ENCODE results near the gene ATP6AP1.
A peak's percentile ranks its signal among the peaks of the same experiment; 100 is the strongest.

Gene ATP6AP1

GRCh38 chrX:154482786-154483185 is 54.3 kb downstream of the ATP6AP1 start:
- Histone ChIP-seq H3F3A (ENCODE audit: control insufficient read depth, insufficient read depth) (no peaks in the 10 kb centered on the region; the same call in 1 of the 2 replicates), H3K9me3 (ENCODE audit: control insufficient read depth, insufficient read depth, low read length) (no peaks in the 10 kb centered on the region), H4K20me1 (ENCODE audit: control insufficient read depth, insufficient read depth, low read depth, low read length) (no peaks in the 10 kb centered on the region), H3K4me1 (ENCODE audit: control insufficient read depth, low read length) (peaks cover 64% of the 10 kb centered on the region), H3K4me3 (ENCODE audit: low read length) (no peak overlapping the region), H3K27ac (ENCODE audit: low read depth, low read length) (no peak overlapping the region), H3K4me2 (ENCODE audit: low read length) (no peak overlapping the region; the same call in 1 of the 2 replicates), H3K36me3 (ENCODE audit: control insufficient read depth, low read length) (peaks cover 31% of the 10 kb centered on the region), H3K79me2 (ENCODE audit: control insufficient read depth, low read length) (peaks cover 41% of the 10 kb centered on the region), H3K9me2 (replicated peaks; ENCODE audit: control insufficient read depth, low read length) (no peaks in the 10 kb centered on the region), H3K27me3 (ENCODE audit: control insufficient read depth, low read length) (no peaks in the 10 kb centered on the region)
- TF ChIP-seq, protein P1, sequence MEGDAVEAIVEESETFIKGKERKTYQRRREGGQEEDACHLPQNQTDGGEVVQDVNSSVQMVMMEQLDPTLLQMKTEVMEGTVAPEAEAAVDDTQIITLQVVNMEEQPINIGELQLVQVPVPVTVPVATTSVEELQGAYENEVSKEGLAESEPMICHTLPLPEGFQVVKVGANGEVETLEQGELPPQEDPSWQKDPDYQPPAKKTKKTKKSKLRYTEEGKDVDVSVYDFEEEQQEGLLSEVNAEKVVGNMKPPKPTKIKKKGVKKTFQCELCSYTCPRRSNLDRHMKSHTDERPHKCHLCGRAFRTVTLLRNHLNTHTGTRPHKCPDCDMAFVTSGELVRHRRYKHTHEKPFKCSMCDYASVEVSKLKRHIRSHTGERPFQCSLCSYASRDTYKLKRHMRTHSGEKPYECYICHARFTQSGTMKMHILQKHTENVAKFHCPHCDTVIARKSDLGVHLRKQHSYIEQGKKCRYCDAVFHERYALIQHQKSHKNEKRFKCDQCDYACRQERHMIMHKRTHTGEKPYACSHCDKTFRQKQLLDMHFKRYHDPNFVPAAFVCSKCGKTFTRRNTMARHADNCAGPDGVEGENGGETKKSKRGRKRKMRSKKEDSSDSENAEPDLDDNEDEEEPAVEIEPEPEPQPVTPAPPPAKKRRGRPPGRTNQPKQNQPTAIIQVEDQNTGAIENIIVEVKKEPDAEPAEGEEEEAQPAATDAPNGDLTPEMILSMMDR (IDR thresholded peaks at IDR 0.05; ENCODE audit: low read depth, low read length, poor library complexity, severe bottlenecking): no peak
- no peak for TF ChIP-seq EZH2phosphoT487 (IDR thresholded peaks at IDR 0.05; ENCODE audit: borderline replicate concordance, low read length)

GRCh38 chrX:154483325-154483724 is 54.8 kb downstream of the ATP6AP1 start:
- no peak overlapping the region for H3K27ac ChIP-seq (ENCODE audit: low read depth, low read length)
- no peaks in the 10 kb centered on the region for H3K9me2 ChIP-seq (replicated peaks; ENCODE audit: control insufficient read depth, low read length)
- H3F3A ChIP-seq (ENCODE audit: control insufficient read depth, insufficient read depth): no peaks in the 10 kb centered on the region; the same call in 1 of the 2 replicates
- H3K27me3 ChIP-seq (ENCODE audit: control insufficient read depth, low read length): no peaks in the 10 kb centered on the region
- peaks cover 31% of the 10 kb centered on the region for H3K36me3 ChIP-seq (ENCODE audit: control insufficient read depth, low read length)
- no peak for TF ChIP-seq EZH2phosphoT487 (IDR thresholded peaks at IDR 0.05; ENCODE audit: borderline replicate concordance, low read length)
- TF ChIP-seq, protein P1 (IDR thresholded peaks at IDR 0.05; ENCODE audit: low read depth, low read length, poor library complexity, severe bottlenecking): no peak
- no peak overlapping the region for H3K4me2 ChIP-seq (ENCODE audit: low read length)
- H3K79me2 ChIP-seq (ENCODE audit: control insufficient read depth, low read length): peaks cover 41% of the 10 kb centered on the region
- H4K20me1 ChIP-seq (ENCODE audit: control insufficient read depth, insufficient read depth, low read depth, low read length): no peaks in the 10 kb centered on the region
- no peak overlapping the region for H3K4me3 ChIP-seq (ENCODE audit: low read length)
- H3K9me3 ChIP-seq (ENCODE audit: control insufficient read depth, insufficient read depth, low read length): no peaks in the 10 kb centered on the region
- peaks cover 60% of the 10 kb centered on the region for H3K4me1 ChIP-seq (ENCODE audit: control insufficient read depth, low read length)

DNA sequence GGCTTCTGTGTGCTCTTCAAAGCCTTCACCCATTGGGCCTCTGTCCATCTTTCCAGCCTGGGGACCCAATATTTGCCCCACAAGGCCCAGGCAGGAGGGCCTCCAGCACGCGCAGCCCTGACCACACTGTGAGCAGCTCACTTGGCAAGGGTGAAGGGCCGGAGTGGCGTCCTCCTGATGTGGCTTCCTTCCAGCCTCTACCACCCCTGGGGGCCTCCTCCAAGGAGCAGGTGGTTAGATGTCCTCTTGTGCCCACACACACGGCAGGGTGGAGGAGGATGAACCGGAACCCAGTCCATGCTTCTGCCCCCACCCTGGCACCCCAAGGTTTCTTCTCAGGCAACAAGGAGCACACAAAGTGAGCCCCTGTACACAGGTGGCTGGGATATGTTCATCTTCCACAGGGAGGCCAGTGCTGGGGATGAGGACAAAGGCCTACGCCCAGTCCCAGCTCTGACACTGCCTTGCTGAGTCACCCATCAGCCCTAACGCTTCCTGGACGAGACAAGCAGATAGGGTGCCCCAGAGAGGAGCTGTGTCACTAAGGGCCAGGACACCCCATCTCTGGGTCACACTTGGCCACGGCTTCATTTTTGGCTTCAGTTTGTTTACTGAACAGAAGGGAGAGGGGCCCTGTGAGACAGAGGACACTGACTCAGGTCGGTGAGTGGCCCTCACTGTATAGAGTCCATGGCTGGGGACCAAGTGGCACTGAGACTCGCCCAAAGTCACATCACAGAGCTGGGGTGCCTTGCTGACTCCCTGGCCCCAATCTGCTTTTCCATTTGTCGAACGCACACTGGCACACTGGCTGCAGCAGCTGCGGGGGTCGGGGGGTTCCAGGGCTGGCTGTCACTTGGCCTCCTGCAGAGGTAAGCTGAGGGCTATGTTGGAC is 56.0 kb downstream of the ATP6AP1 start:
- Histone ChIP-seq H4K20me1 (ENCODE audit: control insufficient read depth, insufficient read depth, low read depth, low read length) (no peaks in the 10 kb centered on the region), H3K4me2 (ENCODE audit: low read length) (peak overlapping the region; percentile 87), H3K4me1 (ENCODE audit: control insufficient read depth, low read length) (peaks cover 67% of the 10 kb centered on the region), H3K27me3 (ENCODE audit: control insufficient read depth, low read length) (no peaks in the 10 kb centered on the region), H3F3A (ENCODE audit: control insufficient read depth, insufficient read depth) (no peaks in the 10 kb centered on the region; the same call in 1 of the 2 replicates), H3K9me2 (replicated peaks; ENCODE audit: control insufficient read depth, low read length) (no peaks in the 10 kb centered on the region), H3K9me3 (ENCODE audit: control insufficient read depth, insufficient read depth, low read length) (no peaks in the 10 kb centered on the region), H3K27ac (ENCODE audit: low read depth, low read length) (no peak overlapping the region), H3K36me3 (ENCODE audit: control insufficient read depth, low read length) (peaks cover 32% of the 10 kb centered on the region), H3K4me3 (ENCODE audit: low read length) (peak overlapping the region; percentile 68; the same call in 1 of the 2 replicates), H3K79me2 (ENCODE audit: control insufficient read depth, low read length) (peaks cover 51% of the 10 kb centered on the region)
- TF ChIP-seq, protein P1 (IDR thresholded peaks at IDR 0.05; ENCODE audit: low read depth, low read length, poor library complexity, severe bottlenecking): no peak
- no peak for TF ChIP-seq EZH2phosphoT487 (IDR thresholded peaks at IDR 0.05; ENCODE audit: borderline replicate concordance, low read length)

Measured in DOHH2 (cell line).